NCI-H2227 (cell line): ENCODE results near the gene GNG2.

Experiments used
- DNase-seq: peaks from one replicate; lab custom pipeline; 2025; ENCODE audit not compliant: unreplicated experiment; lab: John Stamatoyannopoulos, UW

GNG2 gene

GRCh38 chr14:51855234-51855633, 5.2 kb upstream of the GNG2 start:
- DNase-seq, result no peak

- DNase-seq, result no peak
Observed at GRCh38 chr14:51856792-51857296, 3.6 kb upstream of the GNG2 start.

- DNase-seq, result no peak
Observed at GRCh38 chr14:51859131-51859530, 1.3 kb upstream of the GNG2 start.

GRCh38 chr14:51860825-51861499, 550 bp downstream of the GNG2 start:
- peak; percentile 11 for DNase-seq

GRCh38 chr14:51862176-51862796, 1.9 kb downstream of the GNG2 start:
- no peak for DNase-seq

GRCh38 chr14:51862860-51863259, 2.4 kb downstream of the GNG2 start:
- DNase-seq, result no peak

- no peak for DNase-seq
Observed at GRCh38 chr14:51865953-51866747, 5.7 kb downstream of the GNG2 start.

- DNase-seq, result no peak
Observed at GRCh38 chr14:51867741-51868140, 7.3 kb downstream of the GNG2 start.

GRCh38 chr14:51868405-51868804, 8.0 kb downstream of the GNG2 start:
- DNase-seq, result no peak

GRCh38 chr14:51869411-51870100, 9.1 kb downstream of the GNG2 start:
- no peak for DNase-seq

GRCh38 chr14:51870606-51871005, 10.2 kb downstream of the GNG2 start:
- DNase-seq, result no peak

GRCh38 chr14:51871846-51872245, 11.4 kb downstream of the GNG2 start:
- DNase-seq, result no peak

GRCh38 chr14:51872396-51872795, 12.0 kb downstream of the GNG2 start:
- peak; percentile 22 for DNase-seq

GRCh38 chr14:51873221-51873893, 12.9 kb downstream of the GNG2 start:
- no peak for DNase-seq

- DNase-seq, result no peak
Observed at GRCh38 chr14:51877810-51878209, 17.4 kb downstream of the GNG2 start.

- no peak for DNase-seq
Observed at GRCh38 chr14:51879170-51879569, 18.8 kb downstream of the GNG2 start.

GRCh38 chr14:51880835-51881580, 20.6 kb downstream of the GNG2 start:
- DNase-seq, result no peak

- DNase-seq, result no peak
Observed at GRCh38 chr14:51881636-51882035, 21.2 kb downstream of the GNG2 start.

- no peak for DNase-seq
Observed at GRCh38 chr14:51883232-51883631, 22.8 kb downstream of the GNG2 start.
